Activated CD8-positive, alpha-beta memory T cell treated with anti-CD3 and anti-CD28 coated beads, Interleukin-2, amount 50 U/mL, for 24 hours (primary cell): Measurements from ENCODE around the gene SLC38A6.

ENCODE experiments used
- DNase-seq: peaks from one replicate; pipeline ENCODE4 v3.0.0-alpha.2; 2020; ENCODE audit errors: extremely low read depth

SLC38A6 gene

DNA sequence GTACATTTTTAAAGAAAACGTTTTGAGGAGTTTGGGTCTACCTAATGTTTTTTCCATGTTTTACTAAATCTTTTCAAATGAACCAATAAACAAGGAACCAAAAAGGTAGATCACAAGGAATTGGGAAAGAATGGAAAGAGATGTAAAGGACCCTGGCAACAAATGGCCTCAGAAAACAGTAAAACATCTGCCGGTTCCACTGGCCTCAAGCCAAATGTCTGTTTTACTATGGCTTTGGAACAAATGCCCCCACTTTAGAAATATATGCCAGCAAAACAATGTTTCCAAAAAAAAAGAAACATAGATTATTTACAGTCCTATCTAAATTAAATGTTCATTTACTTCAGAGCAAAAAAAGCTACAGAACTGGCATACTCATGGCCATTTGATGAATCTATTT lies 3.2 kb upstream of the SLC38A6 start:
- DNase-seq = no peak

DNA sequence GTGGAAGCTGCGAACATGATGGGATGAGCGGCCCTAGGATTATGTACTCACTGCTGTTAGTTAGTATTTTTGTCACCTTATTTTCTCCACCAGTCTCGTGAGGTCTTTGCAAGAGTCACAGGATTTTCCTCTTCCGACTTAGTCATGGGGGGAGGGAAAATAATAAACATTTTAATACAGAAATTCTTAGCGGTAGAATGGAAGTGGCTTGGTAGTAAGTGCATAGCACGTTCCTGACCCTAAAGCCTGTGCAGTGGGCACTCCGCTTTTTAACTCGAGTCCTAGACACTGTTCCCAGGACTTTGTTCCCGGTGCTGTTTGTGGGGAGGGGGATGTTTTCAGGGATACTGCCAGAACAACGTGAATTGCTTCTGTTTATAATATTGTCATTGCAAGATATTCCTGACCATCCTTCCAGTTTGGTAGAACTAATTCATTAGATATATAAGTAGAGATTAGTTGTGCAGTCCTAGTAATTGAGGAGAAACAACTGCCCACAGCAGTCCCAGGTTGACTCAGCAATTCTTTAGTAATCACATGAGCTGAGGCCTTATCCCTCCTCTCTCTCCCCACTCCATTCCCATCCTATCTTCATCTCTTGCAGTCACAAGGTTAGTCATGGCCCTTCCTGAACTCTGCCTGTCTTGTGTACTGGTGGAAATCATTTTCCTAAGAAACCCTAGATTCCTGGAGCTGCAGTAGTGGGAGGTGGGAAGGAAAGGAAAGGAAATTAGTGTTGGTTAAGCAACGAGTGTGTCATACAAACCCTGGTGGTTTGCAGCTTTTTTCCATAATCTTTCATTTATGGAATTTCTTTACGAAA lies 799 bp downstream of the SLC38A6 start:
- DNase-seq = no peak

DNA sequence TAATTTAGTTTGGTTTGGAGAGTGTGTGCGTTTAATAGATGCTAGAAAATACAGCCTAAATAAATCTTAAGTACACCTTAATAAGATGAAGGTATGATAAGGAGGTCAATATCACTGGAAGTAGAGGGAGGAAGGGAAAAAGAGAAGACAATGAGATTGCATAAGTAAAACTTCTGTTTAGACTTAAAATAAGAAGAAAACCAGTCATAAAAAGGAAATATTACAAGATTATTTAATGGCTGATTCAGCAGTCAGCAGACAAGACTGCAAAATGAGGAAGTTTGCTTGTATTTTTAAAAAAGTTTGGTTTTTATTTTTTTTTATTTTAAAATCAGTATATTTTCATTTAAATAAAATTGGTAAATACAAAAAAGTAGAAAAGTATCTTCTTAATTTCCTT lies 3.2 kb downstream of the SLC38A6 start:
- DNase-seq = no peak

DNA sequence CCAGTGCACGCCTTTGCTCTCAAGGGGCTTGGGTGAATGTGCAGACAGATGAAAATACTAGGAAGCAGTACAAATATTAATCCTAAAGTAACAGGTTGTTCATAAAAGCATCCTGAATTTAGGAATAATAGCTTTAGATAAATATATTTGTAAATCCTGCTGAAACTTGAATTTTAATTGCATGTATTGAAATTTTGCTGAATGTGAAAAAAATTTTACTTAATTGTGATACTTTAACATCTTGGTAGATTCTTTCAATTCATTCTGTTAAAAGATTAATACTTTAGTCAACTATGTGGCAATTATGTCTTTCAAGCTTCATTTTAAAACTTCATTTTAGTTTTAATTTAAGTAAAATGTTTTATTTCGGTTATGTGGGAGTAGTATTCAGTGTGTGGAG lies 5.5 kb downstream of the SLC38A6 start:
- no peak for DNase-seq

DNA sequence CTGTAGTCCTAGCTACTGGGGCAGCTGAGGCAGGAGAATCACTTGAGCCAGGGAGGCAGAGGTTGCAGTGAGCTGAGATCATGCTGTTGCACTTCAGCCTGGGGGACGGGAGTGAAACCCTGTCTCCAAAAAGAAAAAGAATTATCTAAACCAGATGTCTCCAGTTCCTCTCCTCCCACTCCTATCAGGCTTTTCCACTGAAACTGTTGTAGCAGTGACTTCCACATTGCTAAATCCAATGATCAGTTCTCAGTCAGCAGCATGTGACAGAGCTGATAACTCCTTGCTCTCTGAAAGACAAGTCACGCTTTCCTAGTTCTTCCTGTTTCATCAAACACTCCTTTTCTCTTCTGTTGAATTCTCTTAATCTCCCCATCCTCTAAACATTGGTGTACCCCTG lies 8.6 kb downstream of the SLC38A6 start:
- DNase-seq = no peak

DNA sequence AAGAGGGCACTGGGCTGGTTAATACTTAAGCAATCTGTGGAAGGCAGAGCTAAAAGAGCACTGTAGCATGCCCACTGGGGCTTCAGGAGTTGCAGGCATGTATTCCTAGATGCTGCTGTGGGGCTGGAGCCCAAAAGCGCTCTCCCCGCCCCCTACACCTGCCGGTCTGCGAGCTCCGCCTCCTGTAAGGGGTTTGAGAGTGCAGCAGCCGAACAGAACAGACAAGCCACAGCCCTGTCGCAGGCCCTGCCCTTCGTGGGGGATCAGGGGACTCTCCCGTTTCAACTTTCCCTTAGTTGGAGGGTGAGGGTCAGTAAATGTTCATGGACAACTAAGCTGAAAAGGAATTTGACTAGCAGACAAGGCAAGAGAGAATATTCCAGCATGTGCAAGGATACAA lies 17.6 kb downstream of the SLC38A6 start:
- no peak for DNase-seq

DNA sequence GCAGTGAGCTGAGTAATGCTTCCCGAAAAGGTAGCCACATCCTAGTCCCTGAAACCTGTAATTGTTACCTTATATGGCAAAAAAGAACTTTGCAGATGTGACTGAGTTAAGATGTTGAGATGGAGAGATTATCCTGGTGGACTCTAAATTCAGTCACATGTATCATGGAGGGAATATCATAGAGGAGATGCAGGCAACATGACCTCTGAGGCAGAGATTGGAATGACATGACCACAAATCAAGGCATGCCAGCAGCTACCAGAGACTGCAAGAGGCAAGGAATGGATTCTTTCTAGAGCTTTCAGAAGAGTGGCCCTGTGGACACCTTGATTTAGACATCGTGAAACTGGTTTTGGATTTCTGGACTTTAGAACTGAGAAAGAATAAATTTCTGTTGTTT lies 18.5 kb downstream of the SLC38A6 start:
- no peak for DNase-seq

DNA sequence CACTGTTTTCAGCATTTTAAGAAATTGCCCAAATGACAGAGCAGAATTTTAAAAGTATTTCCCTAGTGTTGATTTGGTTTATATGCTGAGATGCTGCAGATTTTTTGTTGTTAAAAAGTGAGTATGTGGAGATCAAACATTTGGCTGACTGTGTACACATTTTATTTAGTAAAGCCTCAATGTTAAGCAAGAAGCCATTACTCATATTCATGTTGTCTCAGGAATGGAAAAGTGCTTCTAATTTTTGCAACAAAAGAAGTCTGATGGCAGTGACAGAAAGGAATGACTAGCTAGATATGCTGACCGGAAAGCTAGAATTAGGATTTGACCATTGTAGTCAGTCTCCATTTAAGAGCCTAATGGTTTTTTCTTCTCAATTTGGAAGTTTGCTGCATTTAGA lies 22.5 kb downstream of the SLC38A6 start:
- DNase-seq = no peak

DNA sequence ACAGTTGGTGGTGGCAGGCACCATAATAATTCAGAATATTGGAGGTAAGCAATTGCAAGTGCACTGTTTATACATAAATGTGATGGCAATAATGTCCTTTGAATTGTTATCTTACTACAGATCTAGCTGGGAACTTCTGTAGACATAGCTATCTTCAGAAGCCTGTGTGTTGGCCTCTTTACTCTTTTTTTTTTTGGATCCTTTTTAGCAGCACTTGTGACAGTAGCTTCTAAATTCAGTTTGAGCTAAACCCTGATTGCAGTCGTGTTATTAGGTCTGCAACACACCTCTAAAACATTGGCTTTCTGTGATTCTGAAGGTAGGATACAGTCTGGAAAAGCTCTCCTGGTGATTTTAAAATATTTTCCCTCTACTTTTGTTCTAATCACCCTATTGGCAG lies 38.5 kb downstream of the SLC38A6 start:
- DNase-seq = no peak

DNA sequence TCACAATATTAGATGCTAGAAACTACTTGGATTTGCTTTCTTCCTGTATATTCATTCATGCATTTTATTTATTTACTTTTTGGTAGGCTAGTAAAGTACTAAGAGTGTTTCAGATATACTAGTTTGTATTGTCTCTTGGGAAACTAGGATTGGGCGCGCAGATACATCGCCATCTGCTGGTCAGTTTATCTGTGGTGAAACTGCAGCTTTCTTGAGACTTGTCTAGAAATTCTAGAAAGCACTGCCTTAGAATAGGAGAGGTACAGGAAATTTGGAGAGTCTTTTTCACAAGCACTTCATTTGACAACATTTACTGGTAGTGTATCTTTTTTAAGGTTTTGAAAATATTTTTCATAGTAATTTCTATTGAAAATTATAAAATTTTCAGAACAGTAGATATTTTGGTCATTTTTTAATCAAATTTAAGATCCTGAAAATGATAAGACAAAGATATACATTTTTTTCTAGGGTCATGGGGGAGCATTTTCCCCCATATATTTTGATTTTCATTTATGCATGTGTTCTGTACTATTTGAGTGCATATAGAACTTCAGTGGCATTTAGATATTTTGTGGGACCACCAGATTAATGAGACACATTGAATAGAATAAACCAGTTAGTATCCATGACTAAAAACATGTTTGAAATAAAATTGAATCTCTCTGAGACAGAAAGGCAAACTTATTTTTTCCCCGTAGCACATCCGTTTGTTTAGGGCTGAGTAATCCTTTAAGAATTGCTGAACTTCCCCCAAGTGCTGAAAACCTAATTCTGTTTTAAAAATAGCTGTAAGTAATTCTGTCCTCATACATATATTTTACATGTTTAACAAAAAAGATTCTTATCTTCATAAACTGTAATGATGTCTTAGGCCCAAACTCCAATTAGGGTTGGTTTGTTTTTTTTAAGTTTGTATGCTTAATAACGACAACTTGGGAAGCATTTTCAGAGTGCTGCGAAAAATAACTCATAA lies 44.5 kb downstream of the SLC38A6 start:
- no peak for DNase-seq

DNA sequence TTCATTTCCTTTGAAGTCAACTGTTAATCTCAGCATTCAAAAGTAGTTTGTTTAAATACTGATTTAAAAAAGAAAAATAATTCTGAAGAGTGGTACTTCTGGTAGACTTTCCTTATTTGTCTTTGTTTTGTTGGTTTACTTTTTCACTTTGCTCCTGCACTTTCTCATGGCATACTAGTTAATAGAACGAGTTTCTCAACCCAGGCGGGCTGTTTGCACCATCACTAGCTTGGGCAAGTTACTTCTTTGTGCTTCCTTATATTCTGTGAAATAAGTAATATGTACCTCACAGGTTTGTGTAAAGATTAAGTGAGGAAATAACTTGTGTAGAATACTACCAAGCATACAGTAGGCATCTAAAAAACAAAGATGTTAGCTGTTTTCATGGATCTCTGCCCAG lies 45.5 kb downstream of the SLC38A6 start:
- no peak for DNase-seq

DNA sequence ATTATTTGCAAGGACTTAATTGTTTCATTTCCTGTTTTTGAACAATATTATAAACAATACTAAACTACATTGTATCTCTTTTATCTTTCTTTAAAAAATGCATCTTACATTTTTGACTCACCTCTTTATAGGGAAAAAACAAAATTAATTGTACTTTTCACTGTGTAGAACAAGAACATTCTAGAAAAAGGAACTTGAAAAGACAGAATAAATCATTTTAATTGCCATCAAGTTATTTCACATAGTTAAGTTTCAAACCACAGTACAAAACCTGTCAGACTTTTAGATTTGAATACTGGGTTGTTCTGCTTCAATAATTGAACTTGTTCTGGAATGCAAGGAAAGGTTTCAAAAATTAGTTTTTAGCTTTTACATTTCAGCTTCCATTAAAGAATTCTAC lies 50.0 kb downstream of the SLC38A6 start:
- DNase-seq = no peak

DNA sequence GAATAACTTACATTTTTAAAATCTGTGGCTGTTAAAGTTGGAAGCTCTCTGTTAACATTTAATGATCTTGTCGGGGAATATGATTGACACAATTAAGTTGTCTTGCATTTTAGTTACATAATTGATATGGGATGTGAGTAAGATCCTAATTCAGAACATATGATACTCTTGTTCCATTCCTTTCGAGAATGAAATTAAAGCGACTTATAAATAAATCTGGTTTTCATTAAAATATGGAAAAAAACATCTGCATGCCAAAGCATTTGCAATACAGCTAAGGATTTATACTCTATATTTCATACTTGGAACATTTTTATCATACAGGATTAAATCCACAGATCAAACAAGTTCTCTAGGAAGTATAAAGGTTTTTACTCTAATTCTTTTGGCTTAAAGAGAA lies 52.0 kb downstream of the SLC38A6 start:
- DNase-seq = no peak

DNA sequence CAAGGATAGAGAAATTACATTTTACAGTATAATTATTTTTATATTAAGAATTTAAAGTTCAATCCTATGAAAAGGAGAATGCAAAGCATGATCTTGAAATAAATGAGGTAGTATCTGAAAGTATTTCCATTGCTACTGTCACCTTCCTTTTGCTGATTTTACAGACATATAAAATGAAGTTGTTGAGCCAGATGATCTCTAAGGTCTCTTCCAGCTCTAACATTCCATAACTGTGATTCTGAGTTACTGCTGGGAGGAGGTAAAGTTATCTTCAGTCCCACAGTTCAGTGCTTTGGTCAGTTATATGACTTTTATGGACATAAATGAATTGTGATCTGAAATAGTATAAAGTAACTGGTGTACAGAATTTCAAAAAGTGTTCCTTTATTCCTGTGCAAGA lies 52.8 kb downstream of the SLC38A6 start:
- no peak for DNase-seq

DNA sequence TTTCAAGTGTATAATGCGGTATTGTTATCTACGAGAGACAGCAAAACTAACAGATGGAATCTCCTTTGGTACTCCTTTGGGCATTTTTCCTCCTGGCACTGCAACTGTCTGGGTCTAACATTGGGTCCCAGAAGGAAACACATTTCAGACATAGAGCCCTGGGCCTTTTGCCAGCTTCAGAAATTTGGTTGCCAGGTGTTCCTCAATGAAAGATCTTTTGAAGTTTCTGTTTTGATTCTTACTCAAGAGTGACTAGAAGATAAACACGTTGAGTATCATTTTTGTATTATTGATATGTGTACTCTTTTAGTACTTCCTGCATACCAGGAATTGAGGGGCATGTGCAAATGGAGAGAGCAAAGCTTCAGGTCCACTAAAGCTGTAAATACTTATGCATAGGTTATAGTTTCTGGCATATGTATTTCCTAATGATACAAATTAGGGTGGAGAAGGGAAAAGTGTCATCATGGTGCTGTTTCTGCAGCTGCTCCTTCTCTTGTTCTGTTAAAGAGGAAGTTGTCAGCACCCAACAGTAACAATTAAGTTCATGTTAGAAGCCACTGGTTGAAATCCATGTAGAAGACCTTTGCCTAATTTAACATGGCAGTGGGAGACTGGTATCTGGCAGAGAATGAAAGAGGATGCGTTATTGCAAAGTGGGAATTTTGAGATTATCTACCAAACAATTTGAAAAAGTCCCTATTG lies 53.5 kb downstream of the SLC38A6 start:
- DNase-seq = no peak

DNA sequence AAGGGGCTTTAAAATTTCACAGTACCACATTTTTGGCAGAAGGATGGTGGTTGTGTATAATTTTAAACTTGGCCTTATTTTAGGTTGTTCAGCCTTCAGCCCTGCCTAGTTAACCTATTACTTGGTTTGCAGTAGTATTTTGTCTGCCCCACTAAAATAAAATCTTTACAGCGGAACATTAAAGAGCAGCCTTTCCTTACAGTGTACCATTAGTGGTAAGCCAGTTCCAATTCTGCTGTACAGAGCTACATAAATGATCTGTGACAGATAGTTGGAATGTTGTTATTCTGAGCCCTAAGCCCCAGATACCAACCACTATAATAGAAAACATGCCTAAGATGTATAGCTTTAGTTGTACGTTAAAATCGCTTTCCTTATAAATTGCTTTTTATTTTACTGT lies 56.2 kb downstream of the SLC38A6 start:
- DNase-seq = no peak

DNA sequence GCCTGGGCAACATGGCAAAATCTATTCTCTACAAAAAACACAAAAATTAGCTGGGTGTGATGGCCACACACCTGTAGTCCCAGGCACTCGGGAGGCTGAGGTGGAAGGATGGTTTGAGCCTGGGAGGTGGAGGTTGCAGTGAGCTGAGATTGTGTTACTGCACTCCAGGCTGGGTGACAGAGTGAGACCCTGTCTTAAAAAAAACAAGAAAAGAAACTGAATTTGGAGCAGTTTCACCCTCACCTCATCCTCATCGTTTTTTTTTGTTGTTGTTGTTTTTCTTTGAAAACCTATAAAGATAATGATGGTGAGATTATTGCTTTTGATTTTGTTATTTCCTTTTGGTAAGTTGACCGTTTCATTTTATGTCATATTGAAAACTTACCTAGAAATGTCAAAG lies 60.7 kb downstream of the SLC38A6 start:
- DNase-seq = no peak

DNA sequence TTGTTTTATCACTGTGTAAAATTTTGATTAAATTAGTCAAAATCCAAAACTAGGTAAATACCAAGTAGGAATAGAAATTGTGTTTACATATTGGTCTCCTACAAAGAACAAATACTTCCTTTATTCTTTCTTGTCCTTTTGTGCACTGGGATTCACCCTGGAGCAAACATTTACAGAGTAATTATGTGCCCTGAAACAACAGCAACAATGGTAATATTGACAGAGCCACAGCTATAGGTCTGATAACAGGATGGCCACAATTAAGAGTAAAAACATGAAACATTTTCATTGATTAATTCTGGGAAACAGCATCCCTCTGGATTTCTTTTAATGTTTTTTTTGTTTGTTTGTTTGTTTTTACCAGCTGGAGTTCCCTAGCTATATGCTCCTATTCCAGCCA lies 61.2 kb downstream of the SLC38A6 start:
- DNase-seq = no peak

DNA sequence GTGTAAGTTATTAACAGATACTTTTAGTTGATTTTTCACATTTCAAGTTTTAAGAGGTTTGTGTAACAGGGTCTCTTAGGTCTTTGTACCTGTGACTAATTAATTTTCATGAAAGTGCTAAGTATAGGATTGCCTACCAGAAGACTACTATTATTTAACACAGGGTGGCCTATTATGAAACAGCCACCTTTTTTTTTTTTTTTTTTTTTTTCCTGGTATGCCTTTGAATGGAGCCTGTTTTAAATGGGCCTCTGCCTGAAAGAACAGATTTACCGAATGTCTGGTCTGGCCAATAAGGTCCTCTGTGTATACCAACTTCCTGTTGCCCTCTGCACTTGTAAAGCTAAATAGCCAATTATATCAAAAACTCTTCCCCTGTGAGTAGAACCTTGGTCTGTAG lies 62.5 kb downstream of the SLC38A6 start:
- no peak for DNase-seq

DNA sequence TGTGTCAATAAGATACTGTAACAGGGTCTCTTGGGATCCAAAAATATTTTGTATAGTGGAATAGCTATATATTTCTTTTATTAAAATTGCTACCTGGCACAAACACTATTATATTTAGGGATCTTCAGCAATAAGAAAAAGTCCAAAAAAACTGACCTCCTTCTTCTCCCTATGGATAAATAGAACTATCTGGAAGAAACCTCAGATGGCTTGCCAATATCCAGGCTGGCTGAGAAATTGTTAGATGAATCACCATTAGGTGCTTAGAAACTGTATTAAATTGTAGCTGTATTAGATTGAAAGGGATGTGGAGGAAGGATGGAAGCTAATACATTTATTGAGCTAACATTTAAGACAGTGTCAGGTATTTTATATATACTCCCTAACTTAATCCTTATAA lies 66.0 kb downstream of the SLC38A6 start:
- DNase-seq = no peak

DNA sequence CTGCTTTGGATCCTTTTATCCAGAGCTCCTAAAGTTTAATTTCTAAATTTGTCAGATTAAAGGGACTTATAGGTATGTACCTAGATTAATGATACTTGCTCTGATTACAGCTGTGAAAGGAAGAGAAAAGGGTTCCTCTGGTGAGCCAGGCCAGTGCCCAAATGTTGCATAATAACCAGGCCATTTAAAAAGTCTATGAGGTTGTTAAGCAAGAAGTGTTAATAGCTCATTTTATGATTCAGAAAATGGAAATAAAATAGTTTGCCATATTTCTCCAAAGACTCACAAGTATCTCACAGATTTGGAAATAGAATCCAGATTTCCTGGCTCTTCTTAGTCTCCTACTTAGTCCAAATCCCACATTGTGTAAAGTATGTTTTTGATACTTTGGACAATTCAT lies 67.6 kb downstream of the SLC38A6 start:
- no peak for DNase-seq

DNA sequence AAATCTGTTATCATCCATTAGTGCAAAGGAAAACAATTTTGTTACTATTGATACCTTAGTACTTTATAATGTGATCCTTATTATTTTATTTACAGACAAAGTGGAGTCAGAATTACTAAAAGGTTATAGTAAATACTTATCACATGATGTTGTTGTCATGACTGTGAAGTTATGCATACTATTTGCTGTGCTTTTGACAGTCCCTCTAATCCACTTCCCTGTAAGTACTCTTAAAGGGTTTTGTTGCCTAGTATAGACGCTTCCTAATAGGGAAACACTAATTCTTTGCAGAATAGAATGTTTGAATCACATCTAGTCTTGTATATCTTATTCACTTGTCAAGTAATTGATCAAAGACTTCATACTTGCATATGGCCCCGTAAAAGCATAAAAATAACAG lies 69.4 kb downstream of the SLC38A6 start:
- no peak for DNase-seq
